WTC11 (cell line): ENCODE data around the gene STAP2.

Experiments
- ATF6 ChIP-seq: sonication (generic); formaldehyde crosslinking; IDR thresholded peaks from 2 replicates; pipeline ENCODE4 v1.8.1; 2023; ENCODE audit warnings: mild to moderate bottlenecking, missing genetic modification reagents
- CBFB ChIP-seq: sonication (generic); formaldehyde crosslinking; IDR thresholded peaks from 2 replicates; pipeline ENCODE4 v1.8.1; 2022; ENCODE audit warnings: mild to moderate bottlenecking, low read depth, missing genetic modification reagents
- CTCF ChIP-seq: fragments of 200-600 bp; IDR thresholded peaks from 2 replicates; pipeline ENCODE4 v1.8.0; 2022; ENCODE audit warnings: antibody characterized with exemption
- ESRRA ChIP-seq: sonication (generic); formaldehyde crosslinking; IDR thresholded peaks from 2 replicates; pipeline ENCODE4 v1.8.1; 2022; ENCODE audit warnings: mild to moderate bottlenecking, missing genetic modification reagents, borderline replicate concordance
- JUN ChIP-seq: sonication (generic); formaldehyde crosslinking; IDR thresholded peaks from 2 replicates; pipeline ENCODE4 v1.8.0; 2023; ENCODE audit warnings: mild to moderate bottlenecking, missing genetic modification reagents
- NFATC4 ChIP-seq: fragments of 250-450 bp; sonication (Bioruptor Pico); IDR thresholded peaks from 2 replicates; pipeline ENCODE4 v1.9.0; 2021; ENCODE audit warnings: mild to moderate bottlenecking
- NR1H2 ChIP-seq: sonication (generic); formaldehyde crosslinking; IDR thresholded peaks from 2 replicates; pipeline ENCODE4 v1.9.0; 2021; ENCODE audit warnings: mild to moderate bottlenecking, moderate library complexity, missing genetic modification reagents
- SMAD3 ChIP-seq: sonication (generic); formaldehyde crosslinking; IDR thresholded peaks from 2 replicates; pipeline ENCODE4 v1.8.0; 2022; ENCODE audit warnings: missing genetic modification reagents, mild to moderate bottlenecking, borderline replicate concordance
- USF2 ChIP-seq: sonication (generic); formaldehyde crosslinking; IDR thresholded peaks from 2 replicates; pipeline ENCODE4 v1.8.1; 2023; ENCODE audit warnings: mild to moderate bottlenecking, missing genetic modification reagents, moderate library complexity
- TF ChIP-seq, protein P1 (sequence below): sonication (generic); formaldehyde crosslinking; IDR thresholded peaks from 2 replicates; pipeline ENCODE4 v1.8.0; 2022; ENCODE audit warnings: mild to moderate bottlenecking, missing genetic modification reagents
- TF ChIP-seq, protein P2 (sequence below): sonication (generic); formaldehyde crosslinking; IDR thresholded peaks from 2 replicates; pipeline ENCODE4 v1.8.0; 2022; ENCODE audit warnings: mild to moderate bottlenecking, missing genetic modification reagents
- TF ChIP-seq, protein P3 (sequence below): sonication (generic); formaldehyde crosslinking; IDR thresholded peaks from 2 replicates; pipeline ENCODE4 v1.8.0; 2022; ENCODE audit warnings: missing genetic modification reagents

- TF ChIP-seq ESRRA (CRISPR knock-in tag), result no peak
- TF ChIP-seq CTCF, result no peak
- TF ChIP-seq, protein P1, sequence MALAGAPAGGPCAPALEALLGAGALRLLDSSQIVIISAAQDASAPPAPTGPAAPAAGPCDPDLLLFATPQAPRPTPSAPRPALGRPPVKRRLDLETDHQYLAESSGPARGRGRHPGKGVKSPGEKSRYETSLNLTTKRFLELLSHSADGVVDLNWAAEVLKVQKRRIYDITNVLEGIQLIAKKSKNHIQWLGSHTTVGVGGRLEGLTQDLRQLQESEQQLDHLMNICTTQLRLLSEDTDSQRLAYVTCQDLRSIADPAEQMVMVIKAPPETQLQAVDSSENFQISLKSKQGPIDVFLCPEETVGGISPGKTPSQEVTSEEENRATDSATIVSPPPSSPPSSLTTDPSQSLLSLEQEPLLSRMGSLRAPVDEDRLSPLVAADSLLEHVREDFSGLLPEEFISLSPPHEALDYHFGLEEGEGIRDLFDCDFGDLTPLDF (CRISPR knock-in tag), result no peak
- no peak for TF ChIP-seq USF2
- no peak for TF ChIP-seq SMAD3 (CRISPR knock-in tag)
- TF ChIP-seq ATF6 (CRISPR knock-in tag), result no peak
- TF ChIP-seq, protein P2, sequence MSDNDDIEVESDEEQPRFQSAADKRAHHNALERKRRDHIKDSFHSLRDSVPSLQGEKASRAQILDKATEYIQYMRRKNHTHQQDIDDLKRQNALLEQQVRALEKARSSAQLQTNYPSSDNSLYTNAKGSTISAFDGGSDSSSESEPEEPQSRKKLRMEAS, result no peak
- no peak for TF ChIP-seq NFATC4
- TF ChIP-seq CBFB, result no peak
- no peak for TF ChIP-seq NR1H2 (CRISPR knock-in tag)
- TF ChIP-seq JUN, result no peak
- TF ChIP-seq, protein P3, sequence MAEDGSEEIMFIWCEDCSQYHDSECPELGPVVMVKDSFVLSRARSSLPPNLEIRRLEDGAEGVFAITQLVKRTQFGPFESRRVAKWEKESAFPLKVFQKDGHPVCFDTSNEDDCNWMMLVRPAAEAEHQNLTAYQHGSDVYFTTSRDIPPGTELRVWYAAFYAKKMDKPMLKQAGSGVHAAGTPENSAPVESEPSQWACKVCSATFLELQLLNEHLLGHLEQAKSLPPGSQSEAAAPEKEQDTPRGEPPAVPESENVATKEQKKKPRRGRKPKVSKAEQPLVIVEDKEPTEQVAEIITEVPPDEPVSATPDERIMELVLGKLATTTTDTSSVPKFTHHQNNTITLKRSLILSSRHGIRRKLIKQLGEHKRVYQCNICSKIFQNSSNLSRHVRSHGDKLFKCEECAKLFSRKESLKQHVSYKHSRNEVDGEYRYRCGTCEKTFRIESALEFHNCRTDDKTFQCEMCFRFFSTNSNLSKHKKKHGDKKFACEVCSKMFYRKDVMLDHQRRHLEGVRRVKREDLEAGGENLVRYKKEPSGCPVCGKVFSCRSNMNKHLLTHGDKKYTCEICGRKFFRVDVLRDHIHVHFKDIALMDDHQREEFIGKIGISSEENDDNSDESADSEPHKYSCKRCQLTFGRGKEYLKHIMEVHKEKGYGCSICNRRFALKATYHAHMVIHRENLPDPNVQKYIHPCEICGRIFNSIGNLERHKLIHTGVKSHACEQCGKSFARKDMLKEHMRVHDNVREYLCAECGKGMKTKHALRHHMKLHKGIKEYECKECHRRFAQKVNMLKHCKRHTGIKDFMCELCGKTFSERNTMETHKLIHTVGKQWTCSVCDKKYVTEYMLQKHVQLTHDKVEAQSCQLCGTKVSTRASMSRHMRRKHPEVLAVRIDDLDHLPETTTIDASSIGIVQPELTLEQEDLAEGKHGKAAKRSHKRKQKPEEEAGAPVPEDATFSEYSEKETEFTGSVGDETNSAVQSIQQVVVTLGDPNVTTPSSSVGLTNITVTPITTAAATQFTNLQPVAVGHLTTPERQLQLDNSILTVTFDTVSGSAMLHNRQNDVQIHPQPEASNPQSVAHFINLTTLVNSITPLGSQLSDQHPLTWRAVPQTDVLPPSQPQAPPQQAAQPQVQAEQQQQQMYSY (CRISPR knock-in tag), result no peak
Measured at GRCh38 chr19:4359627-4360000, 21.0 kb upstream of the STAP2 start.
